ENCODE results near the gene CLEC20A.

DNA sequence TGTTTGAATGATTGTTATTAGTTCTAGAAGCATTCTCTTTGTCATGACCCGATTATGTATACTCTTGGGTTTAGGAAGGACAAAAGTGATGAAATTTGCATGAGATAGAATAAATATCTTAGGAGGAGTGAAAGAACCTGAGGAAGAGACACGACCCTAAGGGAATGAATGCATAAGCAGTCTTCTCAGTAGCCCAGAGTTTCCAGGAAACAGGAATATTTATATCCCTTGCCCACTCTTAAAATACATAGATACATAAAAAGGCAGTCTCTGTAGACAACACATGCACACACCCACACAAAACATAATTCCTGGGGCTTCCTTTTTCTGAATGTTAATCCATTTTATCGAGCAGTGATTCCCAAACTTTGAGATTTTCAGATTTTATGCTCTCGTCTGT, 19.4 kb downstream of the CLEC20A start:
- no peak for TF ChIP-seq POLR2A (IDR thresholded peaks at IDR 0.05)
- TF ChIP-seq CTCF (IDR thresholded peaks at IDR 0.05), result no peak
- TF ChIP-seq POLR2AphosphoS5 (IDR thresholded peaks at IDR 0.05), result no peak
- TF ChIP-seq EP300 (IDR thresholded peaks at IDR 0.05), result no peak
